SK-N-SH treated with all-trans-retinoic acid at 6 μM for 48 hours (cell line): ENCODE data around the gene LARGE1.

ENCODE experiments used
- ATAC-seq: fragments of 200-7000 bp; cut with Tn5 transposase; 3 replicates; pipeline ENCODE4 v1.9.1; 2020; ENCODE audit warnings: mild to moderate bottlenecking, moderate library complexity
- ARNTL ChIP-seq: fragments of 450-650 bp; formaldehyde crosslinking; IDR thresholded peaks from 2 replicates; pipeline ENCODE4 v1.5.0; 2020; ENCODE audit warnings: low read depth, mild to moderate bottlenecking, moderate library complexity, borderline replicate concordance
- BACH2 ChIP-seq: fragments of 250-450 bp; sonication (Bioruptor Pico); IDR thresholded peaks from 2 replicates; pipeline ENCODE4 v1.9.0; 2021; ENCODE audit warnings: mild to moderate bottlenecking, borderline replicate concordance
- CSDC2 ChIP-seq: fragments of 250-450 bp; sonication (Bioruptor Pico); IDR thresholded peaks from 2 replicates; pipeline ENCODE4 v1.5.0; 2020; ENCODE audit warnings: mild to moderate bottlenecking, moderate library complexity
- CSRNP3 ChIP-seq: fragments of 250-450 bp; sonication (Bioruptor Pico); IDR thresholded peaks from 2 replicates; pipeline ENCODE4 v1.5.1; 2021; ENCODE audit warnings: mild to moderate bottlenecking, moderate library complexity
- ESRRG ChIP-seq: fragments of 250-450 bp; sonication (Bioruptor Pico); IDR thresholded peaks from 2 replicates; pipeline ENCODE4 v1.6.1; 2021; ENCODE audit warnings: mild to moderate bottlenecking
- GLIS3 ChIP-seq: fragments of 250-450 bp; sonication (Bioruptor Pico); IDR thresholded peaks from 2 replicates; pipeline ENCODE4 v1.5.0; 2020; ENCODE audit warnings: mild to moderate bottlenecking, moderate library complexity
- ISL1 ChIP-seq: fragments of 250-450 bp; sonication (Bioruptor Pico); IDR thresholded peaks from 2 replicates; pipeline ENCODE4 v2.1.2; 2022; ENCODE audit warnings: mild to moderate bottlenecking, moderate library complexity
- OSR1 ChIP-seq: fragments of 250-450 bp; sonication (Bioruptor Pico); IDR thresholded peaks from 2 replicates; pipeline ENCODE4 v1.8.0; 2022; ENCODE audit warnings: moderate library complexity, mild to moderate bottlenecking, inconsistent platforms
- POU6F1 ChIP-seq: fragments of 250-450 bp; sonication (Bioruptor Pico); IDR thresholded peaks from 2 replicates; pipeline ENCODE4 v1.8.0; 2021; ENCODE audit warnings: low read depth, mild to moderate bottlenecking, moderate library complexity, borderline replicate concordance
- PPARA ChIP-seq: fragments of 250-450 bp; sonication (Bioruptor Pico); IDR thresholded peaks from 2 replicates; pipeline ENCODE4 v1.5.0; 2020; ENCODE audit warnings: mild to moderate bottlenecking, borderline replicate concordance
- RARB ChIP-seq: fragments of 250-450 bp; sonication (Bioruptor Pico); IDR thresholded peaks from 2 replicates; pipeline ENCODE4 v1.8.0; 2021; ENCODE audit warnings: mild to moderate bottlenecking, moderate library complexity
- SNAI2 ChIP-seq: fragments of 250-450 bp; sonication (Bioruptor Pico); IDR thresholded peaks from 2 replicates; pipeline ENCODE4 v1.5.0; 2020; ENCODE audit warnings: mild to moderate bottlenecking, moderate library complexity
- TCF4 ChIP-seq: fragments of 250-450 bp; sonication (Bioruptor Pico); IDR thresholded peaks from 2 replicates; pipeline ENCODE4 v1.8.0; 2021; ENCODE audit warnings: mild to moderate bottlenecking, moderate library complexity, borderline replicate concordance
- TOX ChIP-seq: fragments of 250-450 bp; sonication (Bioruptor Pico); IDR thresholded peaks from 2 replicates; pipeline ENCODE4 v1.8.0; 2021; ENCODE audit warnings: mild to moderate bottlenecking, moderate library complexity, borderline replicate concordance
- TSHZ2 ChIP-seq: fragments of 250-450 bp; sonication (Bioruptor Pico); IDR thresholded peaks from 2 replicates; pipeline ENCODE4 v1.5.0; 2020; ENCODE audit warnings: mild to moderate bottlenecking, moderate library complexity
- ZC3H10 ChIP-seq: fragments of 250-450 bp; sonication (Bioruptor Pico); IDR thresholded peaks from 2 replicates; pipeline ENCODE4 v1.5.1; 2021; ENCODE audit warnings: mild to moderate bottlenecking, moderate library complexity
- ZFP3 ChIP-seq: fragments of 250-450 bp; sonication (Bioruptor Pico); IDR thresholded peaks from 2 replicates; pipeline ENCODE4 v1.5.0; 2020; ENCODE audit warnings: mild to moderate bottlenecking, moderate library complexity
- ZFP30 ChIP-seq: fragments of 450-650 bp; formaldehyde crosslinking; IDR thresholded peaks from 2 replicates; pipeline ENCODE4 v1.5.0; 2022; ENCODE audit warnings: mild to moderate bottlenecking, moderate library complexity
- ZNF565 ChIP-seq: fragments of 450-650 bp; formaldehyde crosslinking; conservative IDR thresholded peaks from 2 replicates; pipeline ENCODE4 v1.5.0; 2020; ENCODE audit warnings: low read depth, mild to moderate bottlenecking, moderate library complexity
- ZNF70 ChIP-seq: fragments of 450-650 bp; formaldehyde crosslinking; IDR thresholded peaks from 2 replicates; pipeline ENCODE4 v1.5.0; 2020; ENCODE audit warnings: mild to moderate bottlenecking, moderate library complexity
- ZNF8 ChIP-seq: fragments of 450-650 bp; formaldehyde crosslinking; IDR thresholded peaks from 2 replicates; pipeline ENCODE4 v1.5.0; 2020; ENCODE audit warnings: mild to moderate bottlenecking, moderate library complexity
- TF ChIP-seq, protein P1 (sequence below): fragments of 250-450 bp; sonication (Bioruptor Pico); IDR thresholded peaks from 2 replicates; pipeline ENCODE4 v1.8.0; 2020; ENCODE audit warnings: mild to moderate bottlenecking, moderate library complexity, borderline replicate concordance
- TF ChIP-seq, protein P2 (sequence below): fragments of 250-450 bp; sonication (Bioruptor Pico); IDR thresholded peaks from 2 replicates; pipeline ENCODE4 v1.5.1; 2020; ENCODE audit warnings: low read depth, mild to moderate bottlenecking, moderate library complexity

The LARGE1 gene

GRCh38 chr22:33597274-33597985 lies 322.8 kb downstream of the LARGE1 start:
- no peak for ATAC-seq

GRCh38 chr22:33593818-33594217 lies 326.5 kb downstream of the LARGE1 start:
- no peak for ATAC-seq
- TF ChIP-seq ARNTL (CRISPR knock-in tag) (no peak), TCF4 (CRISPR knock-in tag) (no peak), ZNF565 (no peak), ZFP30 (CRISPR knock-in tag) (no peak), POU6F1 (CRISPR knock-in tag) (no peak), ZNF70 (CRISPR knock-in tag) (no peak), SNAI2 (CRISPR knock-in tag) (no peak), OSR1 (CRISPR knock-in tag) (no peak), GLIS3 (CRISPR knock-in tag) (no peak), ZFP3 (no peak), ZC3H10 (CRISPR knock-in tag) (no peak), TSHZ2 (CRISPR knock-in tag) (no peak), RARB (CRISPR knock-in tag) (no peak), PPARA (CRISPR knock-in tag) (no peak), ZNF8 (no peak), TOX (no peak), CSRNP3 (CRISPR knock-in tag) (no peak), ISL1 (no peak), ESRRG (CRISPR knock-in tag) (no peak)
- TF ChIP-seq, protein P1, sequence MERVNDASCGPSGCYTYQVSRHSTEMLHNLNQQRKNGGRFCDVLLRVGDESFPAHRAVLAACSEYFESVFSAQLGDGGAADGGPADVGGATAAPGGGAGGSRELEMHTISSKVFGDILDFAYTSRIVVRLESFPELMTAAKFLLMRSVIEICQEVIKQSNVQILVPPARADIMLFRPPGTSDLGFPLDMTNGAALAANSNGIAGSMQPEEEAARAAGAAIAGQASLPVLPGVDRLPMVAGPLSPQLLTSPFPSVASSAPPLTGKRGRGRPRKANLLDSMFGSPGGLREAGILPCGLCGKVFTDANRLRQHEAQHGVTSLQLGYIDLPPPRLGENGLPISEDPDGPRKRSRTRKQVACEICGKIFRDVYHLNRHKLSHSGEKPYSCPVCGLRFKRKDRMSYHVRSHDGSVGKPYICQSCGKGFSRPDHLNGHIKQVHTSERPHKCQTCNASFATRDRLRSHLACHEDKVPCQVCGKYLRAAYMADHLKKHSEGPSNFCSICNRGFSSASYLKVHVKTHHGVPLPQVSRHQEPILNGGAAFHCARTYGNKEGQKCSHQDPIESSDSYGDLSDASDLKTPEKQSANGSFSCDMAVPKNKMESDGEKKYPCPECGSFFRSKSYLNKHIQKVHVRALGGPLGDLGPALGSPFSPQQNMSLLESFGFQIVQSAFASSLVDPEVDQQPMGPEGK (CRISPR knock-in tag) = no peak

More at GRCh38 chr22:33597274-33597985, 322.8 kb downstream of the LARGE1 start:
- TF ChIP-seq, protein P2, sequence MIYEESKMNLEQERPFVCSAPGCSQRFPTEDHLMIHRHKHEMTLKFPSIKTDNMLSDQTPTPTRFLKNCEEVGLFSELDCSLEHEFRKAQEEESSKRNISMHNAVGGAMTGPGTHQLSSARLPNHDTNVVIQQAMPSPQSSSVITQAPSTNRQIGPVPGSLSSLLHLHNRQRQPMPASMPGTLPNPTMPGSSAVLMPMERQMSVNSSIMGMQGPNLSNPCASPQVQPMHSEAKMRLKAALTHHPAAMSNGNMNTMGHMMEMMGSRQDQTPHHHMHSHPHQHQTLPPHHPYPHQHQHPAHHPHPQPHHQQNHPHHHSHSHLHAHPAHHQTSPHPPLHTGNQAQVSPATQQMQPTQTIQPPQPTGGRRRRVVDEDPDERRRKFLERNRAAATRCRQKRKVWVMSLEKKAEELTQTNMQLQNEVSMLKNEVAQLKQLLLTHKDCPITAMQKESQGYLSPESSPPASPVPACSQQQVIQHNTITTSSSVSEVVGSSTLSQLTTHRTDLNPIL = no peak
- TF ChIP-seq ZC3H10 (CRISPR knock-in tag) = no peak
- TF ChIP-seq ESRRG (CRISPR knock-in tag) = no peak
- no peak for TF ChIP-seq ARNTL (CRISPR knock-in tag)
- TF ChIP-seq ZFP30 (CRISPR knock-in tag) = no peak
- TF ChIP-seq, all 23 proteins: peak for 0

GRCh38 chr22:33591946-33592345 lies 328.3 kb downstream of the LARGE1 start:
- ATAC-seq = no peak
- TF ChIP-seq ARNTL (CRISPR knock-in tag) (no peak), ZFP30 (CRISPR knock-in tag) (no peak), CSDC2 (no peak), SNAI2 (CRISPR knock-in tag) (no peak), ZC3H10 (CRISPR knock-in tag) (no peak), BACH2 (CRISPR knock-in tag) (no peak), ZNF8 (no peak), TOX (no peak), ISL1 (no peak), PPARA (CRISPR knock-in tag) (no peak), TCF4 (CRISPR knock-in tag) (no peak)
- TF ChIP-seq, protein P2 = no peak
- TF ChIP-seq, protein P1 (CRISPR knock-in tag) = no peak
